Stimulated activated CD4-positive, alpha-beta T cell treated with anti-CD3 and anti-CD28 coated beads, TNF-alpha, amount 100 ng/mL, for 48 hours (primary cell): Measurements from ENCODE around the gene FOXL2NB.
"Not testable (repeated sequence)": the region's sequence is repeated elsewhere in the genome, so short reads cannot be mapped to it uniquely, and the experiment has no call there.

Experiments
- DNase-seq, 3 donors: peaks; one replicate each; pipeline ENCODE4 v3.0.0-alpha.2; 2020; ENCODE audit warnings: low read depth in 3 of 3

The FOXL2NB gene

GRCh38 chr3:138946663-138947494 is at the start of gene FOXL2NB, which contains the start of gene FOXL2:
FOXL2NB (plus strand) TSS chr3:138947217; CDS start chr3:138947365, 148 bp downstream.
FOXL2 (minus strand) TSS chr3:138947137; CDS start chr3:138946722, 415 bp downstream.
- no peak for DNase-seq

- DNase-seq: no peak
Measured at GRCh38 chr3:138898301-138898700, 48.7 kb upstream of the FOXL2NB start.

- no peak for DNase-seq
Measured at GRCh38 chr3:138898708-138899107, 48.3 kb upstream of the FOXL2NB start.

DNA sequence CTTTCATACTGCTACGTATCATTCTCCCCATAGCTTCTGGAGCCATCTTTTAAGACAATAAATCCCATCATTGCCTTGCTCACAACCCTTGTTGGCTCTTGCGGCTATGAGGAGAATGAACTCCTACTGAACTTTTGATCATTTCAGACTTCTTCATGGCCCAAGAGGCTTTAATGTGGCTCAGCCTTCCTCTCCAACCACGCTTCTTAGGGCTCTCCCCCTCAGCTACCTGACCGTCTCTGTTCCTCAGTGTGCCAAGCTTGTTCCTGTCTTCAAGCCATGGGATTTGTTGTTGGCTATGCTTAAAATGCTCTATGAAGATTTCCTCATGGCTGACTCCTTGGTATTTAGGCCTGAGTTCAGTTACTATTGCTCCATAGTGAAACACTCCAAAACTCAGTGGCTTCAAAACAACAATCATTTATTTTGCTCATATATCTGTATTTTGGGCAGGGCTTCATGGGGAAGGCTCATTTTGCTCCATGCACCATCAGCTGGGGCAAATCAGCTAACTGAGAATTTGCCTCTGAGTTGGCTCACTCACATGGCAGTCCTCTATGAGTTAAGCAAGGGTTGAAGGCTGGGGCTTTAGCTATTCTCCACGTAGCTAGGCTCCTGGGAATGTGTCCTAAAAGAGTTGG is 47.5 kb upstream of the FOXL2NB start:
- no peak for DNase-seq

- DNase-seq: no peak
Measured at GRCh38 chr3:138901567-138901966, 45.5 kb upstream of the FOXL2NB start.

- no peak for DNase-seq
Measured at GRCh38 chr3:138902171-138902570, 44.8 kb upstream of the FOXL2NB start.

GRCh38 chr3:138907539-138907938 is 39.5 kb upstream of the FOXL2NB start:
- DNase-seq: no peak

GRCh38 chr3:138908846-138909245 is 38.2 kb upstream of the FOXL2NB start:
- DNase-seq: no peak

DNA sequence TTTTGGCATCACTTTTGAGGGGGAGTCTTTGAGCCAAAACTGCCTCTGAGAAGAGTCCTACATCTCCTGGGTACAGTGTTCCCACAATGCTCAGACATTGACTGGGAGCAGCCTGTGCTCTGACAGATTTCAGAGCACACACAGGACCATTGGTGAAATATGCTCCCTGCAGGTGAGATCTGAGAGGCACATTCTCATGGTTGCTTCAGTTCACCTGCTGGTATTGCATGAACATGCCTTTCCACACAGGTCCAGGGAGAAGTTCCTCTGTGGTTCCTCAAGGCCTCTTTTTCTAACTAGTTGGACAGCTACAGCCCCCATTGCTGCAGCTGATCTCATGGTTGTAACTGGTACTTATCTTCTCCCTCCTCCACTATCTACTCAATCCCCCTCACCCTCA is 37.1 kb upstream of the FOXL2NB start:
- no peak for DNase-seq

DNA sequence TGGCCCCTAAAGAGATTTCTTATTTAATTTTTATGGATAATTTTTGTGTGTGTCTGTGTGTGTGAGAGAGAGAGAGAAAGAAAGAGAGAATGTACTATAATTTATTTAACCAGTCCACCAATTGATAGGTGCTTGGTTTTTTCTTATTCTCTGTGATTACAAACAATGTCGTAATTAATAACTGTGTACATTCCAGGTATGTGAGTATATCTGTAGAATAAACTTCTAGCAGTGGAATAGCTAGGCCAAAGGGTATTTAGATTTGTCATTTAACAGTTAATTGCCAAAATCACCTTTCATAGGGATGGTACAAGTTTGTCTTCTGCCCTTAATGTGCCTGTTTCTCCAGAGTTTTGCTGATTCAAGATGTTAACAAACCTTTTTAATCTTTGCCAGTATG is 35.4 kb upstream of the FOXL2NB start:
- DNase-seq: no peak

GRCh38 chr3:138912237-138912636 is 34.8 kb upstream of the FOXL2NB start:
- no peak for DNase-seq

- DNase-seq: no peak
Measured at GRCh38 chr3:138913766-138914165, 33.3 kb upstream of the FOXL2NB start.

GRCh38 chr3:138914870-138915502 is 32.0 kb upstream of the FOXL2NB start:
- no peak for DNase-seq

GRCh38 chr3:138915503-138916498 is 31.2 kb upstream of the FOXL2NB start:
- DNase-seq: peak; percentile 69 to 80 (median 71)

GRCh38 chr3:138916824-138917223 is 30.2 kb upstream of the FOXL2NB start:
- no peak for DNase-seq

DNA sequence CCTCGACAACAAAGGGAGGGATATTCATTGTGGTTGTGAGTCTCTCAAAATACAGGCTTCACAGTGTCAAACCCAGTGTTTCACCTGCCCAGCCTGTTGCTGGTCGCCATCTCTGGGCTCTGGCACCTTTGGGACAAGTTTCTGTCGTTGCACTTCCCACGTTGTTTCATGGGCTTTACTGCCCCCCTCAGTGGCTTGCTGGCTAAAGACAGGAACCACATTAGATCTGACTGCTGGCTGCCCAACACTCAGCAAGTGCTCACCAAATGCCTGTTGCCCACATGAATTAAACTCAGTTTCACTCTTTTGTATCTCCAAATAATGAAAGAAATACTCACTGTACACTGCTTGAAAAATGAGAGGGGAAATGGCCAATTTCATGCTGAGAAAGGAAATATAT is 27.7 kb upstream of the FOXL2NB start:
- DNase-seq: no peak

GRCh38 chr3:138921316-138922292 is 25.4 kb upstream of the FOXL2NB start:
- no peak for DNase-seq

- DNase-seq: not testable (repeated sequence)
Measured at GRCh38 chr3:138922400-138922799, 24.6 kb upstream of the FOXL2NB start.

DNA sequence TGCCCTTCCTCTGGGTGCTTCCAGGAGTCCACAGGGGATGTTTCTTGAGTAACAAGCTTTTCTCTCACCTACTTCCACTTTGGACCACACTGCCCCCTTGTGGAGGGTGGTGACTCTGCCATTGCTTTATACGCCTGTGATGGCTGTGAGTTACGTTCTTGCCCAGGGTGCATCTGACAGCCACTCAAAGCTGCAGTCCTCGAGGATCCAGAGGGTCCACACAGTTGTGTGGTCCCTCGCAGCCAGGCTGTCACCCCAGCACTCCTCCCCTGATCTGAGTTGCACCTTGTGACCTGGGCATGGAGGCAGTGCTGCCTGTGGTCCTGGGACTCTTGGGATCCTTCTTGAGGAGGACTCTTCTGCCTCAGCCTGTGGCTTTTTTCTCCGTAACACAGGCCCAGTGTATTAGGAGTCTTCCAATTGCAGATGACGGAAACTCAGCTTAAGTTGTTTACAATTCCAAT is 23.5 kb upstream of the FOXL2NB start:
- peak; percentile 72 to 84 (median 81) for DNase-seq
